Omental fat pad (tissue), 4 donors: ENCODE data around the gene DCC. TPM values are rescaled to one million over a fixed set of nuclear protein-coding genes. Genes with fewer than 3 reads are reported as not detected.

Experiments used
- ATAC-seq: fragments of 150-250 bp; one replicate; pipeline ENCODE4 v1.9.1; 2016; ENCODE audit warnings: mild to moderate bottlenecking, moderate library complexity; ENCODE audit not compliant: low FRiP score
- DNase-seq: peaks from one replicate; pipeline ENCODE4 v3.0.0-alpha.2; 2019; ENCODE audit warnings: low spot score
- CTCF ChIP-seq, 3 donors: fragments of 450-650 bp; IDR thresholded peaks; one replicate each; pipeline ENCODE4 v1.5.1; 2016 to 2017; ENCODE audit warnings: antibody characterized with exemption in 3 of 3, mild to moderate bottlenecking in 3 of 3, moderate library complexity in 2 of 3
- total RNA-seq, 4 donors: library from RNA; depleted of rRNA; stranded (reverse); fragments of >200 nt; gene quantifications; one replicate each; pipeline ENCODE4 v1.1.0, GENCODE V29; 2016

Gene DCC
- total RNA-seq, 4 donors from 2014 or later = 0.12 to 0.63 TPM; not detected in 2

- DNase-seq (no peak), ATAC-seq (no peak)
- TF ChIP-seq CTCF (IDR thresholded peaks at IDR 0.05) = no peak
Observed at GRCh38 chr18:52340406-52341102, 557 bp downstream of the DCC start.

GRCh38 chr18:52341103-52341432, 1.1 kb downstream of the DCC start:
- TF ChIP-seq CTCF (IDR thresholded peaks at IDR 0.05) = no peak
- DNase-seq (no peak), ATAC-seq (no peak)

GRCh38 chr18:52341608-52342381, 1.8 kb downstream of the DCC start:
- TF ChIP-seq CTCF (IDR thresholded peaks at IDR 0.05) = no peak
- no peak for DNase-seq
- no peak for ATAC-seq

GRCh38 chr18:52342456-52342855, 2.5 kb downstream of the DCC start:
- no peak for DNase-seq
- ATAC-seq = no peak
- no peak for TF ChIP-seq CTCF (IDR thresholded peaks at IDR 0.05)

- DNase-seq = no peak
- no peak for TF ChIP-seq CTCF (IDR thresholded peaks at IDR 0.05)
- ATAC-seq = no peak
Observed at GRCh38 chr18:52343138-52343537, 3.1 kb downstream of the DCC start.

- ATAC-seq = no peak
Observed at GRCh38 chr18:52343731-52344340, 3.8 kb downstream of the DCC start.

More at GRCh38 chr18:52343731-52344340, 3.8 kb downstream of the DCC start:
- DNase-seq = no peak
- TF ChIP-seq CTCF (IDR thresholded peaks at IDR 0.05) = no peak
